HepG2 (cell line): ENCODE measurements around the gene SIK3. TPM values are rescaled to one million over a fixed set of nuclear protein-coding genes. Genes with fewer than 3 reads are reported as not detected.

Source experiments
- ATF5 ChIP-seq: sonication (generic); formaldehyde crosslinking; IDR thresholded peaks from 2 replicates; pipeline ENCODE4 v1.4.0; 2020; ENCODE audit warnings: mild to moderate bottlenecking, low read depth, missing genetic modification reagents
- ELF1 ChIP-seq: sonication (generic); formaldehyde crosslinking; IDR thresholded peaks from 2 replicates; pipeline ENCODE4 v1.4.0; 2020; ENCODE audit warnings: missing genetic modification reagents
- FOXA1 ChIP-seq, 2 experiments: fragments of 450-650 bp in 1 of 2; sonication (generic) in 1 of 2; formaldehyde crosslinking in 1 of 2; IDR thresholded peaks; 2 replicates each; pipeline versions ENCODE4 v1.4.0 to v1.6.1; 2016 to 2020; ENCODE audit warnings: missing genetic modification reagents in 1 of 2
- FUBP1 ChIP-seq: sonication (generic); formaldehyde crosslinking; IDR thresholded peaks from 2 replicates; pipeline ENCODE4 v1.5.1; 2020; ENCODE audit warnings: missing genetic modification reagents, mild to moderate bottlenecking, borderline replicate concordance
- GLMP ChIP-seq: sonication (generic); formaldehyde crosslinking; IDR thresholded peaks from 2 replicates; pipeline ENCODE4 v1.9.0; 2021; ENCODE audit warnings: missing genetic modification reagents, mild to moderate bottlenecking, borderline replicate concordance
- HMG20B ChIP-seq: conservative IDR thresholded peaks from 2 replicates; pipeline ENCODE4 v1.6.1; 2016; ENCODE audit warnings: missing genetic modification reagents, missing compliant biosample characterization
- JUNB ChIP-seq: sonication (generic); formaldehyde crosslinking; IDR thresholded peaks from 2 replicates; pipeline ENCODE4 v1.8.0; 2022; ENCODE audit warnings: missing genetic modification reagents, mild to moderate bottlenecking, borderline replicate concordance
- KDM4B ChIP-seq: sonication (generic); formaldehyde crosslinking; IDR thresholded peaks from 2 replicates; pipeline ENCODE4 v1.4.0; 2020; ENCODE audit warnings: missing genetic modification reagents
- MAFG ChIP-seq: sonication (generic); formaldehyde crosslinking; IDR thresholded peaks from 2 replicates; pipeline ENCODE4 v1.5.1; 2020; ENCODE audit warnings: mild to moderate bottlenecking, missing genetic modification reagents
- NCOA1 ChIP-seq: sonication (generic); formaldehyde crosslinking; IDR thresholded peaks from 2 replicates; pipeline ENCODE4 v1.9.0; 2021; ENCODE audit warnings: missing genetic modification reagents
- RFX1 ChIP-seq: fragments of 450-650 bp; IDR thresholded peaks from 2 replicates; pipeline ENCODE4 v1.6.1; 2017
- SOX5 ChIP-seq: IDR thresholded peaks from 2 replicates; pipeline ENCODE4 v1.6.1; 2016; ENCODE audit warnings: borderline replicate concordance
- TIGD3 ChIP-seq: sonication (generic); formaldehyde crosslinking; IDR thresholded peaks from 2 replicates; pipeline ENCODE4 v1.5.1; 2020; ENCODE audit warnings: mild to moderate bottlenecking, missing genetic modification reagents, borderline replicate concordance
- TOPORS ChIP-seq: sonication (generic); formaldehyde crosslinking; IDR thresholded peaks from 2 replicates; pipeline ENCODE4 v1.8.0; 2023; ENCODE audit warnings: mild to moderate bottlenecking, missing genetic modification reagents
- ZBTB7B ChIP-seq: sonication (generic); formaldehyde crosslinking; IDR thresholded peaks from 2 replicates; pipeline ENCODE4 v1.4.0; 2020; ENCODE audit warnings: missing genetic modification reagents
- ZNF235 ChIP-seq: sonication (generic); formaldehyde crosslinking; IDR thresholded peaks from 2 replicates; pipeline ENCODE4 v1.8.1; 2023; ENCODE audit warnings: mild to moderate bottlenecking, missing genetic modification reagents, borderline replicate concordance
- ZNF414 ChIP-seq: sonication (generic); formaldehyde crosslinking; IDR thresholded peaks from 2 replicates; pipeline ENCODE4 v1.5.0; 2020; ENCODE audit warnings: missing genetic modification reagents
- ZNF703 ChIP-seq: sonication (generic); formaldehyde crosslinking; IDR thresholded peaks from 2 replicates; pipeline ENCODE4 v1.5.1; 2020; ENCODE audit warnings: missing genetic modification reagents, mild to moderate bottlenecking, moderate library complexity, borderline replicate concordance
- polyA plus RNA-seq, 8 experiments: library from polyadenylated mRNA; depleted of rRNA in 3 of 8; stranded (reverse) in 7 of 8; unstranded in 1 of 8; fragments of >200 nt; fragmentation: Illumina TruSeq in 4 of 8; extraction: Trizol in 4 of 8; gene quantifications; 2 replicates each; pipeline versions ENCODE4 v1.2.1 to v1.2.3, GENCODE V29; 2011 to 2016; ENCODE audit warnings: low read depth in 4 of 8, missing spikeins in 1 of 8, mixed read lengths in 1 of 8; ENCODE audit not compliant: insufficient read depth in 1 of 8
- total RNA-seq, 5 experiments: library from RNA; depleted of rRNA; stranded (reverse); fragments of >200 nt; fragmentation: Illumina TruSeq; extraction: Trizol; gene quantifications; 2 replicates each; pipeline ENCODE4 v1.2.3, GENCODE V29; 2016; ENCODE audit warnings: low read depth in 1 of 5

SIK3 gene
- total and polyA plus RNA-seq, 2 of the 13 experiments (the other 11 are each of a cell fraction or from before 2014, with no cell fraction given): 5.7 to 9.8 TPM

- no peak for TF ChIP-seq ZNF414 (CRISPR knock-in tag)
- no peak for TF ChIP-seq NCOA1 (CRISPR knock-in tag)
- TF ChIP-seq GLMP (CRISPR knock-in tag): no peak
- TF ChIP-seq ZNF703: no peak
- no peak for TF ChIP-seq TIGD3 (CRISPR knock-in tag)
- no peak for TF ChIP-seq FUBP1 (CRISPR knock-in tag)
- TF ChIP-seq ATF5 (CRISPR knock-in tag): no peak
- no peak for TF ChIP-seq ZBTB7B (CRISPR knock-in tag)
- no peak for TF ChIP-seq MAFG (CRISPR knock-in tag)
- no peak for TF ChIP-seq ZNF235 (CRISPR knock-in tag)
- no peak for TF ChIP-seq RFX1
- TF ChIP-seq KDM4B (CRISPR knock-in tag): no peak
- peak; percentile 93; the same call in 1 of the 2 replicates for TF ChIP-seq SOX5
- TF ChIP-seq ELF1 (CRISPR knock-in tag): no peak
- TF ChIP-seq HMG20B (CRISPR knock-in tag): 0 out of 2 replicates have a peak, but pooled peaks have one; percentile 21
- peak; percentile 79 for TF ChIP-seq FOXA1 (IDR thresholded peaks at IDR 0.05)
- TF ChIP-seq FOXA1 (CRISPR knock-in tag; IDR thresholded peaks at IDR 0.05): peak; percentile 86
- no peak for TF ChIP-seq TOPORS (CRISPR knock-in tag)
- no peak for TF ChIP-seq JUNB (CRISPR knock-in tag)
These were observed 2.7 kb downstream of the SIK3 start (continued) for GRCh38 chr11:117095284-117096161.
